ENCODE measurements around the gene GMPPB.

GMPPB gene

DNA sequence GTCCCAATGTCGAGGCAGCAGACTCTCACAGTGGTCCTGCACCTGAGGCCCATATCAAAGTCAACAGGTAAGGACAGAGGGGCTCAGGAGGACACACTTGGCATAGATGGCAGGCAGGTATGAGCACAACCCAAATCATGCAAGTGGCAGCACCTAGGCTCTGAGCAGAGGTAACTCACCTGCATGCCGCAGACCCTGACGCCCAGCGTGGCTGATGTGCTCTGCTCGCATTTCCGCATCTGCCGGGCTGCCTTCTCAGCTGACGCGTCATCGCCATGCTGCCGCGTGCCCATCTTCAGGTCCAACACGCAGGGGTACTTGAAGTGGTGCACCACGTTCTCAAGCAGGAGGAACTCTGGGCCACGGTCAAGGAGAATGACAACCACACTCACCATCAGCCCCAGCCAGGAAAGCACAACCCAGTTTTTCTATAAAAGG is 4.2 kb upstream of the GMPPB start:
- DNase-seq, result no peak

DNA sequence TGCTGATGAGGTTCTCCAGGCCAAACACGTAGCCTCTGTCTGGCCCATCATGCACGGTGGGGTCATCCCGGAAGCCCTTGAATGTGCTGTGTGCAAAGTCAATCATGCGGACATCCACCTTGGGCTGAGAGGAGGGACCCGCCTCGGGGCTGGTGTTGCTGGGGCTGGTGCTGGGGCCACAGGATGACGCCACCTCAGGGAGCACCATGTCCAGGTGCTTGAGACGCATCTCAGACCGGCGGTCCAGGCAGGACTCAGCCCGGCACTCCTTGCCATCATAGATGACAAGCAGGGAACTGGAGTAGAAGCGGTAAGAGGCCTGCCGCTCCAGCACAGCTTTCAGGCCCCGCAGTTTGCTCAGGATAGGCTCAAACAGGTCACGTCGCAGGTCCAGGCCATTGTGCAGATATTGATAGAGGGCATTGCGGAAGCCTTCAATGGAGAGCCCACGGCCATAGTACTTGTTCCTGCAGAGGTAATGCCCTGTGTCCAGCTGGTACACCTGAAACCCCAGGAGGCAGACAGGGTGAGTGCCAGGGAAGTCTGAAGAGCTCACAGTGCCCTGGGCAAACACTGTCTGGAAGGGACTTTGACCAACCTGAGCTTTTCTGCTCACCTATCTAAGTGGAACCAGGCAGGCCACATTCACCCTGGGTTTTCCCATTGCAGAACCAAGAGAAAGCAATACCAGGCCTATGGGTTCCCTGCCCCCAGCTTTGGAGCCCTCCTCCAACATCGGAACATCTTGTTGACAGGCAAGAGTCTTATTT is 3.6 kb upstream of the GMPPB start:
- no peak for DNase-seq

DNA sequence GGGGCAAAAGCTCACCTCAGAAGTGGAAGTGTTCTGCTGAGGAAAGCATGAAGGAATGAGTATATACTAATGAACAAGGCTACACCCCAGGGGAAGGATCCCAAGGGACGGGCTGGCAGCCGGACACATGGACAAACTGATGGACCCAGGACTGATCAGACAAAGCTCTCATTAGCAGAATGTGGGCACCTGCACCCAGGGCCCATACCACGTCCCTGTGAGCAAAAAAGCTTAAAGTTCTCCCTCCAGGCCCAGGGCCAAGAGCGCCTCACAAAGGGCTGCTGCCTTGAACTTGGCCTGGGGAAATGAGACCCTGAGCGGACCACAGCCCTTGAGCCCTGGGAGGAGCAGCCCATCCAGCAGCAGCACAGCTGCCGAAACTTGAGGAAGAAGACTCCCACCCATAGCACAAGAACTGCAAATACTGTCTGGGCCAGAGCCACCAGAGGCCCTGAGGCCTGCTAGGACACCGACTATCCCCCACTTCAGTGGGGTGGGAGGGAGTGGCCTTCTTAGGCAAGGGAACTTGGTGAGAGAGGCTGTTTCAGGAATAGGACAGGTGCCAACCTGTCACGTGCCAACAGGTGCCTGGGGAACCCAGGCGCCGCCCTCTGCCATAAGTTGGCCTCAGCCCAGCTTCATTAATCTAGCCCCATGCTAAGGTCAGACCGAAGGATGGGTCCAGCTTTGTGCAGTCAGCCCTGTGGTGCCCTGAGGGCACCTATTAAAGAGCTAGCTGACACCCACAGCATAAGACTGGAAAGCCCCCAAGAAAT is 2.3 kb upstream of the GMPPB start:
- no peak for DNase-seq

DNA sequence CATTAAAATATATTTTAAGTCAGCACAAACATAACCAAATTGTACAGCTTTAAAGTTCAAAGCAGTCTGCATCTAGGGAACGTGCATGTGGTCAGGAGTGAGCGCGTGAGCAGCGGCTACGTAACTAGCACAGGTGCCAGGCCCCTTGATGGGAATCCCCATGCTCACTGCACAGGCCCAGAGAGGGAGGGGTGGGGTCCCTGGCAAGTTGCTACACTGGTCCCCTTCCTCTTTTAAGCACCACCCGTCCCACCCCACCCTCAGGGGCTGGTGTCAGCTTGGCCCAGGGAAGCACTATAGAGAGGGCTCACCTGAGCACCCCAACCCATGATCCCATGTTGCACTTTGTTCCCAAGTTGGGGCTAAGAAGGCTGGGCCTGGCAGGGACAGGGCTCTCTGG is 835 bp upstream of the GMPPB start:
- DNase-seq, result no peak

DNA sequence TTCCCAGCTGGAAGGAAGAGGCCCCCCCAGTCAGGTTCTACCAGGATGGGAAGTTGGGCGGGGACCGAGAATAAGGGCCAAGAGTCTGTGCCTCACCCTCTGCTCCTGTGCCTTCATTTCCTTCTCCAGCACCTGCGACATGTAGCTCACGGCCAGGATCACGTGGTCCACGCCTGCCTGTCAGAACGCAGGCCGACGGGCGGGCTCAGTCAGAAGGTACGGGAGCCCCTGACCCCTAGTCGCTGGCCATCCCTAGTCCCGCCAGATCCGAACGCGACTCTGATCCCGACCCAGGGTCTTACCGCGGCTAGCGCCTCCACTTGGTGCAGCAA is 489 bp downstream of the GMPPB start:
- peak; percentile 27 for DNase-seq

DNA sequence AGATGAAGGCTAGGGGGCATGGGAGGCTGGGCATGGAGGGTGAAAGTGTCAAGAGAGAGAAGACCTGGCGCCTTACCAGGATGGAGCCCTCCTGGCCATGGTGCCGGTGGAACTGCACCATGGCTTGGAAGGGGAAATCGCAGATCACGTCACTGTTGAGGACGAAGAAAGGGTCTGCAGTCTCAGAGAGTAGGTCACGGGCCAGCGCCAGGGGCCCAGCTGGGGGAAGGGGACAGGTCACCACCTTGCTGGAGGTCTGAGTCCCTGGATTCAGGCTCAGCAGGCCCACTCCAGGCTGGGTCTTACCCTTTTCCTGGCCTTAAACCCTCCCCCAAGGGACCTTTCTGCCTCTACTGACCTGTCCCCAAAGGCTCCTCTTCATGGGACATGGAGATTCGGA is 855 bp downstream of the GMPPB start:
- no peak for DNase-seq

DNA sequence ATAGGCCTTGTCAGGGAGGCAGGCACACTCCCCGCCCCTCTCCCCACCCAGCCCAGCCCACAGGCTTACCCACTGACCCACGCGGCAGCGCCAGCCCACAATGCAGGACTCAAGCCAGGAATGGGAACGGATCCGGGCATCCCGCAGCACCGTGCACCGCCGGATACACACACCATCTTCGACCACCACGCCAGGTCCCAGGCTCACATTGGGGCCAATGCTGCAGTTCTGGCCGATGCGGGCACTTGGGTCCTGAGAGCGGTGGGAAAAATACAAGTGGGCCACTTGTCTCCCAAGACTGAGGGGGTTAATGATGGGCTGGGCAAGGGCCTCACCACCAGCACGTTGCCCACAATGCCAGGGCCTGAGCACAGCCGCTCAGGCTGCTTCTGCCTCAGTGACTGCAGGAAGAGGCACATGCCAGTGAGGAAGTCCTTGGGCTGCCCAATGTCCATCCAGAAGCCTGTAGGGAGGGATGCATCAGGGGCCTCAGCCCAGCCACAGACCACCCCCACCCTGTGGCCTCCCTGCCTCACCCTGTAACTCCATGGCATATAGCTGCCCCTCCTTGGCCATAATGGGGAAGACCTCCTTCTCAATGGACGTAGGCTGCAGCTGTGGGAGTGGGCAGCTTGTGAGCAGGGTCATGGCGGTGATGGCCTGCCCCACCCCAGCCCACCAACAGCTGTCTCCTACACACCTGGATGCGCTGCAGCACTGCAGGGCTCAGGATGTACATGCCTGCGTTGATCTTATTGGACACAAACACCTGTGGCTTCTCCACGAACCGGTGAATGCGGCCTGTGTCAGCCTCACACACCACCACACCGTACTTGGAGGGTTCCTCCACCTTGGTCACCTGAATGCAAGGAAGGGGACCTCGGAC is 1.6 kb downstream of the GMPPB start:
- no peak for DNase-seq

DNA sequence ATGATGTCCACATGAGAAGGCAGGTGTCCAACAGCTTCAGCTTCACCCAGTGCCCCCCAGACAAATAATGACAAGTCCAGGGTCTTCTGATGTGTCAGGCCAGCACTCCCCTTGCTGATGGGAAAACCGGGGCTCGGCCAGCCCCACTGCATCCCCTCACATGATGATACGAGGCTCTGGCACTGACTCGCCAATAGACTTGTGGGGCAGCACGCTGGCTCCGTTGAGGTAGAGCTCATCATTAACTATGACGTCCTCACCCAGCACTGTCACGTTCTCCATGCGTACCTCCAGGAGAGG is 2.2 kb downstream of the GMPPB start:
- no peak for DNase-seq

DNA sequence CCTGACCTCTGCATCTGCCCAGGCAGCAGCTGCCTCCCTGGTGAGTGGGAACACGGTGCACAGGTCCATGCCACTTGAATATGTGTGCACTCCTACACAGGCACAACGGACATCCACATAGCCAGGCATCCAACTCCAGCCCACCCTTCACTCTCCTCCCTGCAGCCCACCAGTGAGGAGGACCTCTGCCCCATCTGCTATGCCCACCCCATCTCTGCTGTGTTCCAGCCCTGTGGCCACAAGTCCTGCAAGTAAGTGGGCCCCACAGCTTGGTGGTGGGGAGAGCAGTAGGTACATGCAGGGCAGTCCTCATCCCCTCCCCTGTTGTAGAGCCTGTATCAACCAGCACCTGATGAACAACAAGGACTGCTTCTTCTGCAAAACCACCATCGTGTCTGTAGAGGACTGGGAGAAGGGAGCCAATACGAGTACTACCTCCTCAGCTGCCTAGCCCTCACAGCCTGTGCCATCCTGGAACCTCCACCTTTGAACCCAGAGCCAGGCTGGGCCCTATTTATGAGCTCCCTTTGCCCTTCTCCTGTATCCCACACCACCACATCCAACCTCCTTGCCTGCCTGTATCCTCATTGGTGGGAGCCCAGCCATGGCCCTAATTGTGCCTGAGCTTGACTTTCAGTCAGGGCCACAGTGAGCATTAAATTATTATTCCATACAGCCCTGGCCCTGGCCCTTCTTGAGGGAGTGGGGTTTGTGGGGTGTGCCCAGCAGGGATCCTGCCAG is 2.7 kb downstream of the GMPPB start:
- no peak for DNase-seq

DNA sequence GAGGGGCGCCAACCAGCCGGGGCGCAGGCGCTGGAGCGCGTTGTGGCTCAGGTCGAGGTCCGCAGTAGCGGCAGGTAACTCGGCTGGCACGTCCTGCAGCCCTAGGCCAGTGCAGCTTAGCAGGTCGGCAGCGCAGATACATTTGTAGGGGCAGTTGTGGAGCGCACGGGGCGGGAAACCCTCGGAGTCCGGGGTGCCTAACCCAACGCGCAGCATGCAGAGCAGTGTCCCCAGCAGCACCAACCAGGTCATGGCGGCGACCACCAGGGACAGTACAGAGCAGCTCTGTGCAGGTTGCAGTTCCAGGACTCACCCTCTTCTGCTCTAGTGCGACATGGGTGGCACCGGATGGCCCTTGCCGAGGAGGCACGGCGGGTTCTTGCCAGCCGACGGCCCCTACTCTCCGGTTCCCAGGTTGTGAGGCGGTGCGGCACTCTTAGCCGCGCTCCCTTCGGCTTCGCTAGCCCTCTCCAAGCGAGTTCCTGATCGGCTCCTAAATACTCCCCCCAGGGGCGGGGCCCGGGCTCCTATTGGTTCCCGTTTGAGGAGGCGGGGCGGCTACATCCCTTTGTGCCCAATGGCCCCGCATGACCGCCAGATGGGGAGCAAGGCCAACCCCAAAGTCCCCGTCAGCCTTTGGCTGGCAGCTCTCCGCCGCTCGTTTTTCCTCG is 4.4 kb downstream of the GMPPB start, which contains the start of gene AMIGO3:
Gene AMIGO3 (minus strand): TSS at position 471 of the 671 bp plus-strand sequence. CDS start 219 bp downstream, at position 252.
- peak; percentile 91 for DNase-seq

DNA sequence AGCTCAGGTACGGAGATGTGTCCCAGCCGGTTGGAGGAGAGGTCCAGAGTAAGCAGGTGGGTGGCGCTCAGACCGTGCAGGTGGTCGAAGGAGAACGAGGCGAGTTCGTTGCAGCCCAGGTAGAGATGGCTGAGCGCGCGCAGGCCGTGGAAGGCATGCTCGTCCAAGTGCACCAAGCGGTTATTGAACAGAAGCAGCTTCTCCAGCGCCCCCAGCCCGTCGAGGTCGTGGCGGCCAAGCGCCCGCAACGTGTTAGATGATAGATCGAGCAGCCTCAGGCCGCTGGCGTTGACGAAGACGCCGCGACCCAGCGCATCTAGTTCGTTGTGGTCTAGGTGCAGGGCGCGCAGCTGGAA is 4.9 kb downstream of the GMPPB start:
- peak; percentile 33 for DNase-seq

DNA sequence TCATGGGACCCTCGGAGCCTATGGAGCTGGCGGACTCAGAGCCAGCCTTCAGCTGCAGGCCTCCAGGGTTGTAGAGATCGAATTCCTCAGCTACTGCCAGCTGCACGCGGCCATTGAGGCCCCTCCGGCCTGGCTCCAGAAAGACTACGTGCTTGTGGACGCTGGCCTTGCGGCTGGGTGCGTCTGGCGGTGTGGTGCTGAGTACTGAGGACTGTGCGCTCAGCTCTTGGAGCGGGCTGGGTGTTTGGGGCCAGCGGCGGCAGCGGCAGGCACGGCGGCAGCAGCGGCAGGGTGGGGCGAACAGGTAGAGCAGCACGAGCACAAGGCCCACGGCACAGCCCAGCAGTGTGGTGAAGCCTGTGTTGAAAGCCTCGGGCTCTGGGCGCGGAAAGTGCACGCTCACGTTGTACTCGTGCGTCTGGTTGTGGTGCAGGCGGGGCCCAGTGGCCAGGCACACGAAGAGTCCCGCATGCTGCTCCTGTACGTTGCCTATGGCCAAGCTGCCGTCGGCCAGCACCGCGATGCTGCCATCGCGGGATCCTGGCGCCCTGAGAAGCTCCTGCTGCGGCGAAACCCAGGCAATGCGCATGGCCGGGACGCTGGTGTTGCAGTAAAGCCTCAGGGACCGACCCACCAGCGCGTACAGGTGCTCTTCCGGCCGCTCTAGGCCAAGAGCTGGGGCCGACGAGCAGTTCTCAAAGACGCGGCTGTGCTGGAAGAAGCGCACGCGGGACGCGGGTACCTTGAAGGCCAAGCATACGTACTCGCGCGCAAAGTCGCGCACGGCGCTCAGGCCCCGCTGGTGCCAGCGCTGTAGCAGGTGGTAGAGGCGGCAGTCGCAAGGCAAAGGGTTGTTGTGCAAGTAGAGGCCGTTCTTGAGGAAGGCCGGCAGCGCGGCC is 5.5 kb downstream of the GMPPB start:
- DNase-seq, result no peak

DNA sequence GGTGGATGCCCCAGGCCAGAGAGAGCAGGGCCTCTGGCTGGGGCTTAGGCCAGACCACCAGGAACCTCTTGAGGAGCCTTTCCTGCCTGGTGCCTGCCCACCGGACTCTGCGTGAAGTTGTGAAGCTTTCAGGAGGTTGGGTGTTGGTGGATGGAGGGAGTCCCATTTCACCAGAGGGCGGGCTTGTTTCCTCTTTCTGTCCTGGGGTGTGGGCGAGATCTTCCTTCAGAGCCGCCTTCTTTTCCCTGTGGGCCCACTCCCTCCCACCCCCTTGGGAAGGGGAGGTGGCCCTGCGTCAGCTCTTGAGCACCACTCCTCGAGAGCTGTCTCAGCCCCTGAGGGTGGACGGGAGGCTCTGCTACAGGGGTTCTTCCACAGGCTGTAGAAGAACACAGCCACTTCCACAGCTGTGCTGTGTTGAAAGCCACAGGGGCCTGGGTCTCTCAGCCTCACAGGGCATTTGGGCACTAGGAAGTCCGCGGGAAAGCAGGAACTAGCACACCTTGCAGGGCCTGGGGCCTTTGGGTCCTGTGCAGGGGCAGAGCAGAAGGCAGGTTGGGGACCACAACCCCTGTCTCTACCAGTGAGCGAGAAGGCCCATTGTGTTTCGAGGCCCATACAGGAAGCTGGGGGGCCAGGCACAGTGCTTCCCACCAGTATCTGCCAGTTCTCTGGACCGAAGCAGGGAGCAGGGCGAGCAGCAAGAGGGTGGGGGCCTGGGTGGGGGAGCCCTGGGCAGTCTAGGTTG is 6.4 kb downstream of the GMPPB start:
- no peak for DNase-seq

DNA sequence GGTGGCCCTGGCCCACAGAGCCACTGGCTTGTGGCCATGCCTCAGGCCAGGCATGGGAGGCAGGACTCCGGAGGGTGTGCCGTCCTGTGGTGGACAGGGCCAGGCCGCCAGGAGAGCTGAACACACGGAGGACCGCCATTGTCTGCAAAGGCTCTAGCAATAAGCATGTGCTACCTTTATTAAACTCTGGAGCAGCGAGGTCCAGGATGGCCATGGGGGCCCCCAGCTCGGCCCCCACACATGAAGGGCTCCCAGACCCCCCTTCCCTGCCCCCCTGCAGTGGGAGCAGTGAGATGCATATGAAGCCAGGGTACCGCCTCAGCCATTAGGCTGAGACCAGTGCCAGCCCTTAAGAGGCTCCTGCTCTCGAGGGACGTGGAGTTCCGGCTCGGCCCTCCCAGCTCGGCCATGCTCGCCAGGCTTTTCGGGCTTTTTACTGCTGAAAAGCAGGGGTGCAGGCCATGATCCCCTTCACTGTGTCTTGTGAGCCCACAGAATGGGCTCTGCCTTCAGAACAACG is 7.0 kb downstream of the GMPPB start:
- no peak for DNase-seq

DNA sequence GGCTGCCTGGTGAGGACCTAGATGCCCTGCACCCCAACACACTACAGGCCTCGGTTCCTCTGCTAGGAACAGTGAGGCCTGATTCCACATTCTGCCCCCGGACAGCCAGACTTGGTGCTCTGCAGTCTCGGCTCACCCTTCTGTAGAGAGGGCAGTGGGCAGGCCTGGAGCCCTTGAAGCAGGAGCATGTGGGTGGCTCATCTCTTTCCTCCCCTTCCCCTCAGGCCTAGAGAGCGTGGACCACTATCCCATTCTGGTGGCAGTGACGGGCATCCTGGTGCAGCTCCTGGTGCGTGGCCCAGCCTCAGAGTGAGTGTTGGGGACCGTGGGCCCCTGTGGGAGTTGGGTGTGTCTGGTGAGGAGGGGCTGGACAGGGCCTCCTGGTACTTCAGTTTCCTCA is 7.6 kb downstream of the GMPPB start:
- no peak for DNase-seq

DNA sequence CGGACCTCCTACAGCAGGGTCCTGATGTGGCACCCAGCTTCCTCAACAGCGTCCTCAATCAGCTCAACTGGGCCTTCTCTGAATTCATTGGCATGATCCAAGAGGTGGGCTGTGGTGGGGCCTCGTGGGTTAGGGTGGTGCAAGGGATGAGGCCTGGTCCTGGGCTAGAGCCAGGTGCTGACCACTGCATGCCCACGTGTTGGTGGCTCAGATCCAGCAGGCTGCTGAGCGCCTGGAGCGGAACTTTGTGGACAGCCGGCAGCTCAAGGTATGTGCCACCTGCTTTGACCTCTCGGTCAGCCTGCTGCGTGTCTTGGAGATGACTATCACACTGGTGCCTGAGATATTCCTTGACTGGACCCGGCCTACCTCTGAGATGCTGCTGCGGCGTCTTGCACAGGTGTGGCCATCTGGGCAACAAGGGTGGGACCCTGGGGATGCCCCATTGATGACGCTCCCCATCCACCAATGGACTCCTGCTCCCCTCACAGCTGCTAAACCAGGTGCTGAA is 8.1 kb downstream of the GMPPB start:
- no peak for DNase-seq

DNA sequence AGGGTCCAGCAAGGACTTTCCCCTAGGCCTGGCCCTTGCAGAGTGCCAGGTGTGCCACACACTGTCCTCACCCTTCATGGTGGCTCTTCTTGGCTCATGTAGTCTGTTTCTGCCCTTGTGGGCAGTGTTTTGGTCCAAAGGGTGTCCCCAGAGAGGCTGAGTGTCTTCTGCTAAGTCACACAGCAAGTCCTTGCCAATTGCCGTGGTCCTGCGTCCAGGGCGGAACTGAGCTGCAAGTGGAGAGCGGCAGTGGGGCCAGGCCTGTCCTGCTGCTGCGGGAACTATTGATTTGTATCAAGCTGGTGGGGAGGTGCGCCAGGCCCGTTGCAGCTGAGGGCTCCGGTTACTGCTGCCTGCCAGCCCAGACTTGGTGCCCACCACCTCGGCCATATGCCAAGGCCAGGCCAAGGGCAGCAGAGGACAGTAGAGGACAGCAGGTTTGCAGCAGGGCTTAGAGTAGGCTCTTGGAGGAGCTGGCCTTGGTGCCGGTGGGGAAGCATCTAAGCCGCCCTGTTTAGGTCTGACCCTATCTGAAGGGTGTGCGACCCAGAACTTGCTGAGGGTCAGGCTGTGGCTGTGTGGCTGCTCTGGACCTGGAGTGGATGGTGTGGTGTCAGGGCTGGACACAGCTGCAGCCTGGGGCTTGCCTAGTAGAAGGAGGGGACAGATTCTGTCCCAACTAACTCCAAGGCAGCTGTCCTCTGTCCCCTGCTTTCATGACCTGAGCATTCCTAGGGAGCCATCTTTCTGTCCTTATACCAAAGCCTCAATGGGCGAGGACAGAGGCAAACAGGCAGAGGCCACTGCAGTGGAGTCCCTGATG is 8.8 kb downstream of the GMPPB start:
- no peak for DNase-seq

DNA sequence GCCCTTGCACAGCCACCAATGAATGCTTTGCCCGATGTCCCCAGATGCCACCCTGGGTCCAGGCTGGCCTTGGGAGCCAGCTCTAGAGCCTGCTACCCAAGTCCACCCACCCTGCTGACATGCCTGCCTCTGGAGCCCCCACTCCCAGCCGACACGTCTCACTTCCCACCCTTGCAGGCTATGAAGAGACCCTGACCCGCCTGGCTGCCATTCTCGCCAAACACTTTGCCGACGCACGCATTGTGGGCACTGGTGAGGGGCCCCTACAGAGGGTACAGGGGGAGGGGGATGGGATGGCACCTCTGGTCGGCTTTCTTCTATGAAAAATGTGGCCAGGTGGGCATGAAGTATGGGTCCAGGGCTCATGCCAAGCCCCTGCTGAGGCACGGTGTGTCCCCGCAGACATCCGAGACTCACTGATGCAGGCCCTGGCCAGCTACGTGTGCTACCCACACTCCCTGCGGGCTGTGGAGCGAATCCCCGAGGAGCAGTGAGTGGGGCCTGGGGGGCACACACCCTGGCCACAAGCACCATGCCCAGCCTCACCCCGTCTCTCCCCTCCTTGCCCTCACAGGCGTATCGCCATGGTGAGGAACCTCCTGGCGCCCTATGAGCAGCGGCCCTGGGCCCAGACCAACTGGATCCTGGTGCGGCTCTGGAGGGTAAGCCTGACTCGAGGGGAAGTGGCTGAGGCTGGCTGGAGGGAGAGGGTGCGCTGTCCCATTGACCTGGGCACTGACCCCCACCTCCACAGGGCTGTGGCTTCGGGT is 10.2 kb downstream of the GMPPB start:
- no peak for DNase-seq
